Body of pancreas (tissue), 4 donors: ENCODE measurements around the gene ARVCF. TPM values are rescaled to one million over a fixed set of nuclear protein-coding genes. Genes with fewer than 3 reads are reported as not detected.

Source experiments
- ATAC-seq: fragments of 150-250 bp; one replicate; pipeline ENCODE4 v1.9.1; 2016
- DNase-seq, 4 donors: peaks; one replicate each; pipeline ENCODE4 v3.0.0-alpha.2; 2019
- H3K27ac ChIP-seq, 4 donors: fragments of 200-600 bp; sonication (generic); 1 replicate in 3 of 4; 2 replicates in 1 of 4; pipeline versions ENCODE4 v1.5.1 to v1.6.1; 2016 to 2019; ENCODE audit warnings: mild to moderate bottlenecking in 1 of 4, mixed read lengths in 1 of 4, moderate library complexity in 1 of 4
- H3K27me3 ChIP-seq, 2 donors: fragments of 200-600 bp; sonication (generic); one replicate each; pipeline ENCODE4 v1.6.0; 2016; ENCODE audit warnings: mild to moderate bottlenecking in 1 of 2
- H3K36me3 ChIP-seq, 2 donors: fragments of 200-600 bp; sonication (generic); replicated peaks in 1 of 2; 2 replicates each; pipeline ENCODE4 v1.5.1; 2016; ENCODE audit warnings: low read depth in 2 of 2; ENCODE audit not compliant: insufficient read depth in 1 of 2
- H3K4me1 ChIP-seq: fragments of 200-600 bp; sonication (generic); one replicate; pipeline ENCODE4 v1.6.0; 2016
- H3K4me3 ChIP-seq, 2 donors: fragments of 200-600 bp; sonication (generic); 1 replicate in 1 of 2; 2 replicates in 1 of 2; pipeline ENCODE4 v1.5.1; 2016 to 2019
- H3K9me3 ChIP-seq, 3 donors: fragments of 200-600 bp; sonication (generic); 1 replicate in 2 of 3; 2 replicates in 1 of 3; pipeline ENCODE4 v1.5.1; 2016
- POLR2A ChIP-seq, 3 donors: fragments of 450-650 bp; IDR thresholded peaks; one replicate each; pipeline ENCODE4 v1.6.1; 2016; ENCODE audit warnings: antibody characterized with exemption in 3 of 3, mild to moderate bottlenecking in 2 of 3
- WGBS, 2 donors: methylation state at CpG; one replicate each; pipeline ENCODE4 v1.1.5; 2017; 5-methylcytosine and 5-hydroxymethylcytosine counted together
- intact Hi-C: fragments of 100-400 bp; cut with DNase I; formaldehyde crosslinking; loops from one replicate; pipeline ENCODE4 v1.15.1; 2023
- total RNA-seq, 2 donors: library from RNA; depleted of rRNA; stranded (reverse); fragments of >200 nt; gene quantifications; one replicate each; pipeline ENCODE4 v1.1.0, GENCODE V29; 2016
- TF ChIP-seq, protein P1 (sequence below), 7 experiments: fragments of 450-650 bp in 4 of 7; fragments of 200-600 bp in 3 of 7; sonication (generic) in 3 of 7; IDR thresholded peaks; one replicate each; pipeline ENCODE4 v1.5.1; 2016 to 2019; ENCODE audit warnings: antibody characterized with exemption in 7 of 7

ARVCF gene
- total RNA-seq, 2 donors from 2014 or later, result 36.6 to 150 TPM

DNA sequence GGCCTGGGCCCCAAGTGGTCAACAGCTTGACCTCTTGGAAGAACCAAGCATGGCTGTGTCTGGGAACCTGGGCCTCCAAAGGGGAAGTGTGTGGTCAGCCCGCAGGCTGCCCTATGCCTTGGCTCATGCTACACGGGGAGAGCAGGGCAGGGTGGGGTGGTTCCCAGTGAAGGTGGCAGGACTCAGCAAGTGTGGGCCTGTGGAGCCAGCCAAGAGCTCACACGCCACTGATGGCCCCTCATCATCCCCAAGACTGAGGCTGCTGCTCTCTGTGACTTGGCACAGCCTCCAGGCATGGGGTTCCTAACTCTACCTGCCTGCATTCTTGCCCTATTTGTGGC is 47.5 kb upstream of the ARVCF start:
- Histone ChIP-seq H3K4me1 (no peaks in the 10 kb centered on the region), H3K27ac (no peak overlapping the region), H3K36me3 (peaks cover 0 to 7% of the 10 kb centered on the region in 2 donors), H3K9me3 (no peaks in the 10 kb centered on the region), H3K4me3 (no peak overlapping the region), H3K27me3 (no peaks in the 10 kb centered on the region)
- intact Hi-C loops, result no loop called here
- DNase-seq (no peak), ATAC-seq (no peak)
- WGBS, 2 donors, result 84% methylated on average over 3 of the region's 3 CpGs; no CpG with 5 or more reads in 1 of the 2 donors
- TF ChIP-seq POLR2A (IDR thresholded peaks at IDR 0.05), result no peak
- TF ChIP-seq, protein P1, sequence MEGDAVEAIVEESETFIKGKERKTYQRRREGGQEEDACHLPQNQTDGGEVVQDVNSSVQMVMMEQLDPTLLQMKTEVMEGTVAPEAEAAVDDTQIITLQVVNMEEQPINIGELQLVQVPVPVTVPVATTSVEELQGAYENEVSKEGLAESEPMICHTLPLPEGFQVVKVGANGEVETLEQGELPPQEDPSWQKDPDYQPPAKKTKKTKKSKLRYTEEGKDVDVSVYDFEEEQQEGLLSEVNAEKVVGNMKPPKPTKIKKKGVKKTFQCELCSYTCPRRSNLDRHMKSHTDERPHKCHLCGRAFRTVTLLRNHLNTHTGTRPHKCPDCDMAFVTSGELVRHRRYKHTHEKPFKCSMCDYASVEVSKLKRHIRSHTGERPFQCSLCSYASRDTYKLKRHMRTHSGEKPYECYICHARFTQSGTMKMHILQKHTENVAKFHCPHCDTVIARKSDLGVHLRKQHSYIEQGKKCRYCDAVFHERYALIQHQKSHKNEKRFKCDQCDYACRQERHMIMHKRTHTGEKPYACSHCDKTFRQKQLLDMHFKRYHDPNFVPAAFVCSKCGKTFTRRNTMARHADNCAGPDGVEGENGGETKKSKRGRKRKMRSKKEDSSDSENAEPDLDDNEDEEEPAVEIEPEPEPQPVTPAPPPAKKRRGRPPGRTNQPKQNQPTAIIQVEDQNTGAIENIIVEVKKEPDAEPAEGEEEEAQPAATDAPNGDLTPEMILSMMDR (IDR thresholded peaks at IDR 0.05), result no peak

DNA sequence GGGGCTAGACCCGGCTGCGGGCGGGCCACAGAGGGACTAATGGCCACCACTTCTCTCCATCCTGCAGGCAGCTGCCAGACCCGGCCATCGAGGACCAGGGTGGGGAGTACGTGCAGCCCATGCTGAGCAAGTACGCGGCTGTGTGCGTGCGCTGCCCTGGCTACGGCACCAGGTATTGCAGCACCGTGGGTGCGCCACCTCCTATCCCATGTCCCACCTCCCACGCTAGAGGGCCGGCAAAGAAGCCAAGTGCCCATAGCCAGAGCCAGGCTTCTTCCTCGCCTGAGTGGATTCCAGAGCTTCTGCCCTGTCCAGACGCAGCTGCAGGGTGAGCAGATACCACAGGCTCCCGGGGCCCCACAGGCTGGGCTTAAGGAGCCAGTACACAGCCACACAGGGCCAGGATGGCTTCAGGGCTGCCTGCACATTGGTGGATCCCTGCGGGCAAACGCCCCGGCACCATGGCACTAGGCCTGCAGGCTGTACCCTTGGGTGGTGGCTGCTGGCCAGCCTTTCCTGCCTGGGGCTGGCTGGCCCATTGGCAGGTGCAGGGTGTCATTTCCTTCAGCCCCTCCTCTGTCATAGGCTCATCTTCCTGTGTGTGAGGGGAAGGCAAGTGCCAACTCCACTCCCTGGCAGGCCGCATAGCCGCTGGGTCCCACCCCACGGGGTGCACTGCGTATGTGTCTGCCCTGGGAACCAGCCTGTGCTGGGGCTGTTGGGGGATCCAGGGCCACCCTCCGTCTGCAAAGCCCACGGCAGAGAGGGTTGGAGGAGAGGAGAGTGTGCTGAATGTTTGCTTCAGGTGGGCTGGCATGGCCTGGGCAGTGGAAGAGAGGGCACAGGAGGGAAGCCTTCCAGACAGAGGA is 46.9 kb upstream of the ARVCF start:
- Histone ChIP-seq H3K4me3 (no peak overlapping the region), H3K36me3 (peaks cover 0 to 7% of the 10 kb centered on the region in 2 donors), H3K27ac (no peak overlapping the region), H3K27me3 (no peaks in the 10 kb centered on the region), H3K4me1 (no peaks in the 10 kb centered on the region), H3K9me3 (no peaks in the 10 kb centered on the region)
- WGBS, 2 donors, result 91 to 95% methylated on average over 17 to 27 of the region's 27 CpGs
- ATAC-seq (no peak), DNase-seq (no peak)
- TF ChIP-seq, protein P1 (IDR thresholded peaks at IDR 0.05), result no peak
- no peak for TF ChIP-seq POLR2A (IDR thresholded peaks at IDR 0.05)
- intact Hi-C loops, result no loop called here

- ATAC-seq (no peak), DNase-seq (no peak)
- Histone ChIP-seq H3K9me3 (no peaks in the 10 kb centered on the region), H3K4me3 (no peak overlapping the region), H3K27ac (no peak overlapping the region), H3K36me3 (peaks cover 0 to 7% of the 10 kb centered on the region in 2 donors), H3K4me1 (no peaks in the 10 kb centered on the region), H3K27me3 (no peaks in the 10 kb centered on the region)
- TF ChIP-seq POLR2A (IDR thresholded peaks at IDR 0.05), result no peak
- TF ChIP-seq, protein P1 (IDR thresholded peaks at IDR 0.05), result no peak
- intact Hi-C loops, result no loop called here
- WGBS, 2 donors, result 86 to 89% methylated on average over 11 of the region's 11 CpGs
Measured at GRCh38 chr22:20062766-20063083, 46.1 kb upstream of the ARVCF start.

GRCh38 chr22:20062043-20062765 is 45.6 kb upstream of the ARVCF start:
- Histone ChIP-seq H3K27me3 (no peaks in the 10 kb centered on the region), H3K4me3 (no peak overlapping the region), H3K9me3 (no peaks in the 10 kb centered on the region), H3K4me1 (no peaks in the 10 kb centered on the region), H3K36me3 (peaks cover 0 to 7% of the 10 kb centered on the region in 2 donors), H3K27ac (no peak overlapping the region)
- no peak for TF ChIP-seq POLR2A (IDR thresholded peaks at IDR 0.05)
- TF ChIP-seq, protein P1 (IDR thresholded peaks at IDR 0.05), result no peak
- intact Hi-C loops, result no loop called here
- no peak for ATAC-seq
- 95 to 100% methylated on average over 8 to 14 of the region's 18 CpGs for WGBS, 2 donors
- DNase-seq, result no peak
